ENCODE measurements around the gene VAV3. TPM values are rescaled to one million over a fixed set of nuclear protein-coding genes. Genes with fewer than 3 reads are reported as not detected.

VAV3 gene
- total RNA-seq, 1 donor from 2014 or later, result 0.12 TPM

- Mint-ChIP-seq H3K4me1 (ENCODE audit: low read depth) (no peaks in the 10 kb centered on the region), H3K9me3 (ENCODE audit: low read depth) (no peaks in the 10 kb centered on the region), H3K27me3 (ENCODE audit: low read depth) (peaks cover 8% of the 10 kb centered on the region), H3K27ac (ENCODE audit: unreplicated experiment) (no peak overlapping the region), H3K36me3 (ENCODE audit: low read depth) (no peaks in the 10 kb centered on the region), H3K4me3 (ENCODE audit: unreplicated experiment) (no peak overlapping the region)
- DNase-seq (ENCODE audit: low spot score), result no peak
- TF ChIP-seq, protein P1, sequence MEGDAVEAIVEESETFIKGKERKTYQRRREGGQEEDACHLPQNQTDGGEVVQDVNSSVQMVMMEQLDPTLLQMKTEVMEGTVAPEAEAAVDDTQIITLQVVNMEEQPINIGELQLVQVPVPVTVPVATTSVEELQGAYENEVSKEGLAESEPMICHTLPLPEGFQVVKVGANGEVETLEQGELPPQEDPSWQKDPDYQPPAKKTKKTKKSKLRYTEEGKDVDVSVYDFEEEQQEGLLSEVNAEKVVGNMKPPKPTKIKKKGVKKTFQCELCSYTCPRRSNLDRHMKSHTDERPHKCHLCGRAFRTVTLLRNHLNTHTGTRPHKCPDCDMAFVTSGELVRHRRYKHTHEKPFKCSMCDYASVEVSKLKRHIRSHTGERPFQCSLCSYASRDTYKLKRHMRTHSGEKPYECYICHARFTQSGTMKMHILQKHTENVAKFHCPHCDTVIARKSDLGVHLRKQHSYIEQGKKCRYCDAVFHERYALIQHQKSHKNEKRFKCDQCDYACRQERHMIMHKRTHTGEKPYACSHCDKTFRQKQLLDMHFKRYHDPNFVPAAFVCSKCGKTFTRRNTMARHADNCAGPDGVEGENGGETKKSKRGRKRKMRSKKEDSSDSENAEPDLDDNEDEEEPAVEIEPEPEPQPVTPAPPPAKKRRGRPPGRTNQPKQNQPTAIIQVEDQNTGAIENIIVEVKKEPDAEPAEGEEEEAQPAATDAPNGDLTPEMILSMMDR (IDR thresholded peaks at IDR 0.05), result no peak
Observed at GRCh38 chr1:107942814-107943213, 22.2 kb downstream of the VAV3 start.

GRCh38 chr1:107941531-107941930 lies 23.4 kb downstream of the VAV3 start:
- TF ChIP-seq, protein P1 (IDR thresholded peaks at IDR 0.05), result no peak
- Mint-ChIP-seq H3K36me3 (ENCODE audit: low read depth) (no peaks in the 10 kb centered on the region), H3K27ac (ENCODE audit: unreplicated experiment) (no peak overlapping the region), H3K9me3 (ENCODE audit: low read depth) (no peaks in the 10 kb centered on the region), H3K4me3 (ENCODE audit: unreplicated experiment) (no peak overlapping the region), H3K4me1 (ENCODE audit: low read depth) (peaks cover 9% of the 10 kb centered on the region), H3K27me3 (ENCODE audit: low read depth) (peaks cover 3% of the 10 kb centered on the region)
- no peak for DNase-seq (ENCODE audit: low spot score)

DNA sequence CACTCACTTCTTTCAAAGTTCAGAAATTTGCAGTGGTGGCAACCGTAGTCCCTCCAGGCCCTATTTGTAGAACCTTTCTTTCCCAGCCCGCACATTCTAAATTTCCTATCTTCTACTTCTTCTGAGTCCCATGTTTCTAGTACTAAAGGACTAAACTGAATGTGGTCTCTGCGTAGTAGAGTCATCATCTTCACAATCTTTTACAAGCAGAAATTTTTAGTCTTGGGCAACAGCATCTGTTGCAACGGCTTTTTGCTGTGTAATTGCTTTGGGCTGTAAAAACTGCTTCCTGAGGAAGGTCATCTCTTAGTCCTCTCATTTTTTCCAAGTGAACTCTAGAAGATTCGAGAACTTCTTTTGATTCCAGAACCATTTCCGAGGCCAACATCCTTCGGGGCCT lies 23.9 kb downstream of the VAV3 start:
- H3K4me1 Mint-ChIP-seq (ENCODE audit: low read depth), result peaks cover 11% of the 10 kb centered on the region
- H3K4me3 Mint-ChIP-seq (ENCODE audit: unreplicated experiment), result no peak overlapping the region
- TF ChIP-seq, protein P1 (IDR thresholded peaks at IDR 0.05), result no peak
- H3K27me3 Mint-ChIP-seq (ENCODE audit: low read depth), result peaks cover 3% of the 10 kb centered on the region
- no peaks in the 10 kb centered on the region for H3K36me3 Mint-ChIP-seq (ENCODE audit: low read depth)
- DNase-seq (ENCODE audit: low spot score), result no peak
- H3K9me3 Mint-ChIP-seq (ENCODE audit: low read depth), result no peaks in the 10 kb centered on the region
- no peak overlapping the region for H3K27ac Mint-ChIP-seq (ENCODE audit: unreplicated experiment)

GRCh38 chr1:107940701-107941100 lies 24.3 kb downstream of the VAV3 start:
- no peak for DNase-seq (ENCODE audit: low spot score)
- no peaks in the 10 kb centered on the region for H3K36me3 Mint-ChIP-seq (ENCODE audit: low read depth)
- H3K4me3 Mint-ChIP-seq (ENCODE audit: unreplicated experiment), result no peak overlapping the region
- peaks cover 11% of the 10 kb centered on the region for H3K4me1 Mint-ChIP-seq (ENCODE audit: low read depth)
- TF ChIP-seq, protein P1 (IDR thresholded peaks at IDR 0.05), result no peak
- H3K27me3 Mint-ChIP-seq (ENCODE audit: low read depth), result peaks cover 3% of the 10 kb centered on the region
- no peaks in the 10 kb centered on the region for H3K9me3 Mint-ChIP-seq (ENCODE audit: low read depth)
- no peak overlapping the region for H3K27ac Mint-ChIP-seq (ENCODE audit: unreplicated experiment)

- no peak for DNase-seq (ENCODE audit: low spot score)
- H3K9me3 Mint-ChIP-seq (ENCODE audit: low read depth), result no peaks in the 10 kb centered on the region
- H3K36me3 Mint-ChIP-seq (ENCODE audit: low read depth), result no peaks in the 10 kb centered on the region
- H3K4me3 Mint-ChIP-seq (ENCODE audit: unreplicated experiment), result no peak overlapping the region
- H3K27ac Mint-ChIP-seq (ENCODE audit: unreplicated experiment), result no peak overlapping the region
- peaks cover 3% of the 10 kb centered on the region for H3K27me3 Mint-ChIP-seq (ENCODE audit: low read depth)
- H3K4me1 Mint-ChIP-seq (ENCODE audit: low read depth), result peaks cover 11% of the 10 kb centered on the region
- TF ChIP-seq, protein P1 (IDR thresholded peaks at IDR 0.05), result no peak
Observed at GRCh38 chr1:107940017-107940577, 24.9 kb downstream of the VAV3 start.
